HG03521 (cell line): ENCODE data around the gene DUOX2.
A peak's percentile ranks its signal among the peaks of the same experiment; 100 is the strongest.
"Not testable (repeated sequence)": the region's sequence is repeated elsewhere in the genome, so short reads cannot be mapped to it uniquely, and the experiment has no call there.

Experiments
- ATAC-seq: cut with Tn5 transposase; IDR thresholded peaks from one replicate; pipeline ENCODE4 v1.9.1; 2021; ENCODE audit warnings: mild to moderate bottlenecking, moderate library complexity; ENCODE audit not compliant: unreplicated experiment

DUOX2 gene

GRCh38 chr15:45120081-45120972 is 6.4 kb upstream of the DUOX2 start:
- ATAC-seq: no peak

- ATAC-seq: no peak
Measured at GRCh38 chr15:45118996-45119395, 5.0 kb upstream of the DUOX2 start.

GRCh38 chr15:45118131-45118588 is 4.2 kb upstream of the DUOX2 start:
- peak; percentile 89 for ATAC-seq

GRCh38 chr15:45117308-45118130 is 3.5 kb upstream of the DUOX2 start:
- ATAC-seq: peak; percentile 17

GRCh38 chr15:45116482-45117307 is 2.7 kb upstream of the DUOX2 start:
- ATAC-seq: no peak

GRCh38 chr15:45116006-45116481 is 2.1 kb upstream of the DUOX2 start:
- ATAC-seq: no peak

GRCh38 chr15:45115312-45115820 is 1.4 kb upstream of the DUOX2 start:
- no peak for ATAC-seq

GRCh38 chr15:45114751-45115085 is 746 bp upstream of the DUOX2 start:
- no peak for ATAC-seq

GRCh38 chr15:45113380-45113990 is 487 bp downstream of the DUOX2 start:
- no peak for ATAC-seq

- ATAC-seq: no peak
Measured at GRCh38 chr15:45112591-45113379, 1.2 kb downstream of the DUOX2 start.

- no peak for ATAC-seq
Measured at GRCh38 chr15:45112143-45112590, 1.8 kb downstream of the DUOX2 start.

- no peak for ATAC-seq
Measured at GRCh38 chr15:45111390-45112142, 2.4 kb downstream of the DUOX2 start.

GRCh38 chr15:45110256-45110820 is 3.6 kb downstream of the DUOX2 start:
- ATAC-seq: no peak

- ATAC-seq: no peak
Measured at GRCh38 chr15:45107941-45108630, 5.9 kb downstream of the DUOX2 start.

- ATAC-seq: no peak
Measured at GRCh38 chr15:45106002-45106790, 7.8 kb downstream of the DUOX2 start.

- no peak for ATAC-seq
Measured at GRCh38 chr15:45105586-45105985, 8.4 kb downstream of the DUOX2 start.

- not testable (repeated sequence) for ATAC-seq
Measured at GRCh38 chr15:45104170-45104569, 9.8 kb downstream of the DUOX2 start.
